HUES64 (cell line): ENCODE measurements around the gene TLCD3A.
A peak's percentile ranks its signal among the peaks of the same experiment; 100 is the strongest.
"Not testable (repeated sequence)": the region's sequence is repeated elsewhere in the genome, so short reads cannot be mapped to it uniquely, and the experiment has no call there.

ENCODE experiments used
- H3K27ac ChIP-seq: 2 replicates; pipeline ENCODE4 v1.7.0; 2013; ENCODE audit warnings: low read depth, low read length, inconsistent platforms
- H3K27me3 ChIP-seq: 2 replicates; pipeline ENCODE4 v1.6.1; 2013; ENCODE audit warnings: mild to moderate bottlenecking, low read length; ENCODE audit not compliant: insufficient read depth
- H3K36me3 ChIP-seq: 2 replicates; pipeline ENCODE4 v1.6.1; 2013; ENCODE audit warnings: mild to moderate bottlenecking, low read length; ENCODE audit not compliant: insufficient read depth
- H3K4me1 ChIP-seq: 2 replicates; pipeline ENCODE4 v1.6.1; 2013; ENCODE audit warnings: mild to moderate bottlenecking, low read length, moderate library complexity; ENCODE audit not compliant: insufficient read depth
- H3K4me3 ChIP-seq: 2 replicates; pipeline ENCODE4 v1.5.1; 2013; ENCODE audit warnings: mild to moderate bottlenecking, low read length, moderate library complexity
- H3K9ac ChIP-seq: 2 replicates; pipeline ENCODE4 v1.6.1; 2013; ENCODE audit warnings: mild to moderate bottlenecking, low read depth, low read length
- H3K9me3 ChIP-seq: 2 replicates; pipeline ENCODE4 v1.6.1; 2013; ENCODE audit warnings: low read depth, low read length; ENCODE audit not compliant: insufficient read depth
- WGBS: fragments of 150-250, 120-280 bp; methylation state at CpG from one replicate; pipeline ENCODE4 v1.1.7; 2013; ENCODE audit warnings: missing lambda C conversion rate; 5-methylcytosine and 5-hydroxymethylcytosine counted together

Gene TLCD3A

GRCh38 chr17:750431-751037 lies 18.1 kb downstream of the TLCD3A start:
- Histone ChIP-seq H3K4me1 (no peaks in the 10 kb centered on the region), H3K9ac (no peak overlapping the region), H3K9me3 (peaks cover 8% of the 10 kb centered on the region; the same call in 1 of the 2 replicates), H3K4me3 (peak overlapping the region; percentile 96), H3K36me3 (peaks cover 40% of the 10 kb centered on the region), H3K27ac (no peak overlapping the region), H3K27me3 (no peaks in the 10 kb centered on the region)
- 89% methylated on average over 8 of the region's 8 CpGs for WGBS

DNA sequence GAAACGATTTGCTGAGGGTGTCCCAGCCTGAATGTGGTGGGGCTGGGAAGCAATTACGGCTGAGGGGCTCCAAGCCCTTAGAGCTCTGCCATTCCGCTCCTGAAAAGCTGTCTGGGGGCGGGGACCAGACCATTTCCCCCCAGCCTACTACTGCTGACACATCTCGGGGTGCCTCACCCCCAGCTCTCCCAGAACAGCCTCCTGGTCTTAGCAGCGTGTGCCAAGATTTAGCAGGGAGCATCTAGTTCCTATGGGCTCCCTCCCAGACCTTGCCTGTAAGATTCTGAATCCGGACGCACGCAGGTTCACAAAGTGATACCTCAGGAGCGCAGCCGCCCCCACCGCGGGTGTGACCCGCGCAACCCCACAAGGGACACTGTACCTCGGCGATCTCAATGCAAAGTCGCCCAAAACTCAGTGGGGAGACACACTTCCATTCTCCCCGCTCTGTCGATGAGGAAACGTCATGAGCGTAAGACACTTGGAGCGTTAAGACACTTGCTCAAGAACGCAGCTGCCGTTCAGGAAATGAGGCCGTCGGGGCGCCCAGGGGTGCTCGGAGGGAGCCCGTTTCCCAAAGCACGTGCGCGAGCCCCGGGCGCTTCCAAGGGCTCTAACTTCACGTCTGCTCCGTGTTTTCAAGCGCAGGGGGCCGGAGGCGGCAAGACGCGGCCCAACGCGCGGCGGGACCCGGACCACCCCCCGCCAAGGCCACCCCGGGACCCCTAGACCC lies 19.0 kb downstream of the TLCD3A start:
- H3K36me3 ChIP-seq = peaks cover 32% of the 10 kb centered on the region

DNA sequence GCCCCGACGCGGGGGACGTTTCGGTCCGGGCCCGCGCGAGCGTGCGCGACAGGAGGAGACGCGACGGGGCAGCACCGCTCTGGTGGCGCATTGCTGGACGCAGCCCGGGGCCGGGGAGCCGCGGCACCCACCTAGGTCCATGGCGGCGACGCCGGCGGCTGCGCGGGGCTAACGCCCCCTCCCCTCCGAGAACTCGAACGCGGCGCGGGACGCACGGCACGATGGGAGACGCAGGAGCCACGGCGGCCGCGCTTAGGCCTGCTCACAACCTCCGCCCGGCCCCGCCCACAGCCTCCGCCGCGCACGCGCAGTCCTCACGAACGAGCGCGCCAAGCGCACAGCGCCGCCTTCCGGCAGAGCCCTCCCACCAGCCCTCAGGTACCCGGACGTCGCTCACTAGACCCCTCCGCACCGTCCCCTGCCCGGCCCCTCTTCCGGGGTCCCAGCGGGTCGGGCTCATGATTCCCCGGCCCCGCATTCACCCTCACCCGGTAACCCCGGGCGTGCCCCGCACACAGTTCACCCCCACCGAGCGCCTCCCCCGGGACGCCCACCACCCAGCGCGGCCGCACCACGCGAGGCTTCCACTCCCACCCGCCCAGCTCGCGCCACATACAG lies 19.7 kb downstream of the TLCD3A start, which contains the start of gene GEMIN4:
Gene GEMIN4 (minus strand): TSS at position 263 of the 618 bp plus-strand sequence. CDS start 122 bp downstream, at position 141.
- H3K27me3 ChIP-seq = no peaks in the 10 kb centered on the region
- peaks cover 32% of the 10 kb centered on the region for H3K36me3 ChIP-seq
- H3K4me3 ChIP-seq = peak within 1 kb of the TSS; percentile 96
- peaks cover 8% of the 10 kb centered on the region; the same call in 1 of the 2 replicates for H3K9me3 ChIP-seq
- no peaks in the 10 kb centered on the region for H3K4me1 ChIP-seq
- WGBS = 1% methylated on average over 87 of the region's 87 CpGs
- H3K9ac ChIP-seq = peak within 1 kb of the TSS; percentile 92
- peak within 1 kb of the TSS; percentile 64 for H3K27ac ChIP-seq

More for the DNA sequence above, 19.0 kb downstream of the TLCD3A start:
- Histone ChIP-seq H3K9me3 (peaks cover 8% of the 10 kb centered on the region; the same call in 1 of the 2 replicates), H3K27me3 (no peaks in the 10 kb centered on the region), H3K4me1 (no peaks in the 10 kb centered on the region), H3K9ac (peak overlapping the region; percentile 92), H3K27ac (peak overlapping the region; percentile 64), H3K4me3 (peak overlapping the region; percentile 96)
- 3% methylated on average over 49 of the region's 49 CpGs for WGBS

DNA sequence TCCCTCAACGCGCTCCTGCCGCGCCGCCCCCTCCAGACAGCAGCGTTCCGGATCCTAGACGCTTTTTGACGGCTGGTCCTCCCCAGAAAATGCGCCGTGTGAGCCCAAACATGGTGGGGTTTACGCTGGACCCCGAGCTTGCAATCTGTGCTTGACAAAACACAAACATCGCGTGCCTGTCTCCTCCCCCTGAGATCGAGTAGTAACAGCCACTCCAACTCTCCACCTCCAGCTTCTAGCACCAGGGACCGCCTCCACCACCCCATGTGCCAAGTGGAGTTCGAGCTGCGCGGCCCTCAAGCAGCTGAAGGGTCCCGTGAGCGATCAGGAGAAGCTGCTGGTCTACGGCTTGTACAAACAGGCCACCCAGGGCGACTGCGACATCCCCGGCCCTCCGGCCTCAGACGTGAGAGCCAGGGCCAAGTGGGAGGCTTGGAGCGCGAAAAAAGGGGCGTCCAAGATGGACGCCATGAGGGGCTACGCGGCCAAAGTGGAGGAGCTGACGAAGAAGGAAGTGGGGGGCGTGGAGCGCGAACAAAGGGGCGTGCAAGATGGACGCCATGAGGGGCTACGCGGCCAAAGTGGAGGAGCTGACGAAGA lies 20.3 kb downstream of the TLCD3A start:
- peaks cover 30% of the 10 kb centered on the region for H3K36me3 ChIP-seq
- H3K27me3 ChIP-seq = no peaks in the 10 kb centered on the region
- H3K4me1 ChIP-seq = no peaks in the 10 kb centered on the region
- H3K4me3 ChIP-seq = peak overlapping the region; percentile 96
- H3K9me3 ChIP-seq = peaks cover 8% of the 10 kb centered on the region; the same call in 1 of the 2 replicates
- H3K27ac ChIP-seq = peak overlapping the region; percentile 48; the same call in 1 of the 2 replicates
- H3K9ac ChIP-seq = peak overlapping the region; percentile 76
- WGBS = 62% methylated on average over 42 of the region's 43 CpGs

DNA sequence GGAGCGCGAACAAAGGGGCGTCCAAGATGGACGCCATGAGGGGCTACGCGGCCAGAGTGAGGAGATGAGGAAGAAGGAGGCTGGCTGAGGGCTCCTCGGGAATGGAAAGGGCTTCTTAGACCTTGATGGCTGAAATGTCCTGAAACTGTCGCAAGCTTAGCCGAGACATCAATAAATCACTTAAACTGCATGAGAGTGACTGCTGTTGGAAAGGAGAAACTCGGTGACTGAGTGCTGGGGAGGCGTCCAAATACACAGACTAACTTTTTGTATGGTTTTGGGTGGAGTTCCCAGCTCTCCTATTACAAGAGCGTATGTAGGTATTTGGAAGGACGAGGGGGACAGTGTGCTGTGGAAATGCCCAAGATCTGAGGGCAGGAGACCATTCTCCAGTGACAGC lies 21.0 kb downstream of the TLCD3A start:
- Histone ChIP-seq H3K4me1 (no peaks in the 10 kb centered on the region), H3K36me3 (peaks cover 26% of the 10 kb centered on the region), H3K27me3 (no peaks in the 10 kb centered on the region), H3K9ac (no peak overlapping the region), H3K27ac (no peak overlapping the region), H3K9me3 (peaks cover 8% of the 10 kb centered on the region; the same call in 1 of the 2 replicates), H3K4me3 (no peak overlapping the region)
- WGBS = 90% methylated on average over 13 of the region's 13 CpGs

GRCh38 chr17:755319-755961 lies 23.0 kb downstream of the TLCD3A start:
- H3K4me1 ChIP-seq, H3K27me3 ChIP-seq, H3K27ac ChIP-seq, H3K4me3 ChIP-seq, H3K9me3 ChIP-seq: not testable (repeated sequence)
- WGBS = 97% methylated on average over 9 of the region's 9 CpGs
- H3K9ac ChIP-seq = peak overlapping the region; percentile 43; the same call in 1 of the 2 replicates
- H3K36me3 ChIP-seq = peaks cover 34% of the 10 kb centered on the region

DNA sequence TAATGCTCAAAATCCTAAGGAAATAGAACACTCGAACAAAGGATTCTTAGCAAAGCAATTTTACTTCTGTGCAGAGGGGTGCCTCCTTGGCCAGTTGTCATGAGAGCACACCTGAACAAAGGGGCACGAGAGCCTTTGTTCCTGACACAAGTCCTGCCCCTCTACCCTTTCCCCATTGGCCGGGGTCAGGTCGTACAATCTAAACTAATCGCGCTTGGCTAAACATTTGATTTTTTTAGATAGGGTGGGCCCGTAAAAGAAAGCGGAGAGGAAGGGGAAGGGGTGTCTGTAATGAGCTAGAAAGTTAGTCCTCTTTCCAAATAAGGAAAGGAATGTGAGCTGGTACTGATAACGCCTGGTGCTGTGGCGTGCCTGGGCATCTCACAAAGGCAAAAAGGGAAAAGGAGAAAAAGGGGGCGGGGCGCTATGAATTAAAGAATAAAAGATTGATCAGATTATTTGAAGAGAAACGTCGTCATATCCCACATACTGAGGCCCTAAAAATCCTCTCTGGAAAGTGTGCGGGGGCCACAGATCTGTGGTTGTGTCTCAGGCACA lies 23.7 kb downstream of the TLCD3A start:
- WGBS = 83% methylated on average over 15 of the region's 15 CpGs
- H3K9me3 ChIP-seq, H3K4me1 ChIP-seq, H3K27ac ChIP-seq, H3K4me3 ChIP-seq, H3K27me3 ChIP-seq: not testable (repeated sequence)
- peak overlapping the region; percentile 43; the same call in 1 of the 2 replicates for H3K9ac ChIP-seq
- H3K36me3 ChIP-seq = peaks cover 40% of the 10 kb centered on the region

GRCh38 chr17:759964-760363 lies 27.6 kb downstream of the TLCD3A start:
- Histone ChIP-seq H3K4me1 (no peaks in the 10 kb centered on the region), H3K36me3 (peaks cover 69% of the 10 kb centered on the region), H3K27ac (no peak overlapping the region), H3K27me3 (no peaks in the 10 kb centered on the region), H3K9me3 (no peaks in the 10 kb centered on the region), H3K9ac (no peak overlapping the region), H3K4me3 (no peak overlapping the region)
- WGBS = 89% methylated on average over 5 of the region's 5 CpGs

- H3K27ac ChIP-seq = no peak overlapping the region
- H3K27me3 ChIP-seq = no peaks in the 10 kb centered on the region
- no peak overlapping the region for H3K4me3 ChIP-seq
- H3K9ac ChIP-seq = no peak overlapping the region
- WGBS = 96% methylated on average over 9 of the region's 9 CpGs
- no peaks in the 10 kb centered on the region for H3K9me3 ChIP-seq
- H3K4me1 ChIP-seq = no peaks in the 10 kb centered on the region
- H3K36me3 ChIP-seq = peaks cover 73% of the 10 kb centered on the region
Measured at GRCh38 chr17:760371-760770, 28.0 kb downstream of the TLCD3A start.

DNA sequence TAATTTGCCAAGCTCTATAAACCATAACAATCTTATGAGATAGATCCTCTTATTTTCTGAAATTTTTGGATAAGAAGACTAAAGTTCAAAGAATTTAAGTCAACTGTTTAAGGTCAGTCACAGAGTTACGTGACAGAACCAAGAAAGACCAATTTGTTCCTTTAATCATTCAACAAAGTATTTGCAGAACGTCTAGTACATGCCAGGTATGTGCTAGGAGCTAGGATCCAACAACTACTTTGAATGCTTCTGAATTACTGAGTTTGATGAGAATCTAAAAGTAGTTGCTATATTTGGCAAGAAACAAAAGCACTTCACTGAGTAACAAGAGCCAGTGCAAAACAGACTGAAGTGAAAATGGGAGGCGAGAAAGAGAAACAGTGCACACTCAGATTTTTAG lies 34.7 kb downstream of the TLCD3A start:
- H3K4me1 ChIP-seq = no peaks in the 10 kb centered on the region
- no peaks in the 10 kb centered on the region for H3K9me3 ChIP-seq
- no peak overlapping the region for H3K4me3 ChIP-seq
- peaks cover 69% of the 10 kb centered on the region for H3K36me3 ChIP-seq
- no peaks in the 10 kb centered on the region for H3K27me3 ChIP-seq
- H3K9ac ChIP-seq = no peak overlapping the region
- H3K27ac ChIP-seq = no peak overlapping the region
- WGBS = 94% methylated on average over 3 of the region's 3 CpGs
